ENCODE results near the gene HNF4A. TPM values are rescaled to one million over a fixed set of nuclear protein-coding genes. Genes with fewer than 3 reads are reported as not detected.

The HNF4A gene
- total RNA-seq, 3 donors from 2014 or later, result 125 to 332 (median 237) TPM

- no peak for TF ChIP-seq CTCF (IDR thresholded peaks at IDR 0.05)
- DNase-seq (no peak), ATAC-seq (no peak)
- intact Hi-C loops (cut with DNase I, micrococcal nuclease), result loop anchor here in 1 of 2 donors (10.0 kb wide), 1 partner anchor 210 kb away; no protein-coding TSS in a partner anchor
- H3K36me3 ChIP-seq (ENCODE audit: low read depth), result no peaks in the 10 kb centered on the region
- H3K4me3 ChIP-seq, result no peak overlapping the region
- peaks cover 21% of the 10 kb centered on the region for H3K4me1 ChIP-seq (ENCODE audit: low read depth)
- no peaks in the 10 kb centered on the region for H3K9me3 ChIP-seq
These were observed 38.9 kb downstream of the HNF4A start for GRCh38 chr20:44394452-44394701.

- DNase-seq (peak in 1 of 3 donors; percentile 7), ATAC-seq (no peak)
- H3K4me1 ChIP-seq (ENCODE audit: low read depth), result peaks cover 25% of the 10 kb centered on the region
- H3K9me3 ChIP-seq, result no peaks in the 10 kb centered on the region
- no peaks in the 10 kb centered on the region for H3K36me3 ChIP-seq (ENCODE audit: low read depth)
- intact Hi-C loops (cut with DNase I, micrococcal nuclease), result loop anchor here in 1 of 2 donors (10.0 kb wide), 1 partner anchor 210 kb away; no protein-coding TSS in a partner anchor
- H3K4me3 ChIP-seq, result no peak overlapping the region
- TF ChIP-seq CTCF (IDR thresholded peaks at IDR 0.05), result no peak
These were observed 39.4 kb downstream of the HNF4A start for GRCh38 chr20:44394702-44395460.

- no peak for TF ChIP-seq CTCF (IDR thresholded peaks at IDR 0.05)
- no peak overlapping the region for H3K4me3 ChIP-seq
- intact Hi-C loops (cut with DNase I, micrococcal nuclease), result loop anchor here in 1 of 2 donors (10.0 kb wide), 1 partner anchor 209 kb away; no protein-coding TSS in a partner anchor
- H3K9me3 ChIP-seq, result no peaks in the 10 kb centered on the region
- H3K36me3 ChIP-seq (ENCODE audit: low read depth), result no peaks in the 10 kb centered on the region
- DNase-seq, result no peak
- H3K4me1 ChIP-seq (ENCODE audit: low read depth), result peaks cover 26% of the 10 kb centered on the region
- no peak for ATAC-seq
These were observed 40.2 kb downstream of the HNF4A start for GRCh38 chr20:44395461-44396340.

GRCh38 chr20:44396369-44397130, 41.1 kb downstream of the HNF4A start:
- no peak overlapping the region for H3K4me3 ChIP-seq
- intact Hi-C loops (cut with DNase I, micrococcal nuclease), result loop anchor here in 1 of 2 donors (10.0 kb wide), 1 partner anchor 208 kb away; no protein-coding TSS in a partner anchor
- no peaks in the 10 kb centered on the region for H3K9me3 ChIP-seq
- H3K4me1 ChIP-seq (ENCODE audit: low read depth), result peaks cover 26% of the 10 kb centered on the region
- no peak for TF ChIP-seq CTCF (IDR thresholded peaks at IDR 0.05)
- ATAC-seq (no peak), DNase-seq (no peak)
- no peaks in the 10 kb centered on the region for H3K36me3 ChIP-seq (ENCODE audit: low read depth)

GRCh38 chr20:44398335-44398734, 42.8 kb downstream of the HNF4A start:
- H3K4me1 ChIP-seq (ENCODE audit: low read depth), result peaks cover 19% of the 10 kb centered on the region
- intact Hi-C loops (cut with DNase I, micrococcal nuclease), result loop anchor here in 1 of 2 donors (10.0 kb wide), 1 partner anchor 206 kb away; no protein-coding TSS in a partner anchor
- no peak for TF ChIP-seq CTCF (IDR thresholded peaks at IDR 0.05)
- H3K36me3 ChIP-seq (ENCODE audit: low read depth), result no peaks in the 10 kb centered on the region
- no peaks in the 10 kb centered on the region for H3K9me3 ChIP-seq
- H3K4me3 ChIP-seq, result no peak overlapping the region
- ATAC-seq (peak; percentile 51), DNase-seq (no peak)

Measured in mucosa of descending colon (tissue), 3 donors.